ENCODE data around the gene SCD. TPM values are rescaled to one million over a fixed set of nuclear protein-coding genes. Genes with fewer than 3 reads are reported as not detected.

The SCD gene
- total and polyA plus RNA-seq, 2 of the 13 experiments (the other 11 are each of a cell fraction or from before 2014, with no cell fraction given) = 492 to 512 TPM

DNA sequence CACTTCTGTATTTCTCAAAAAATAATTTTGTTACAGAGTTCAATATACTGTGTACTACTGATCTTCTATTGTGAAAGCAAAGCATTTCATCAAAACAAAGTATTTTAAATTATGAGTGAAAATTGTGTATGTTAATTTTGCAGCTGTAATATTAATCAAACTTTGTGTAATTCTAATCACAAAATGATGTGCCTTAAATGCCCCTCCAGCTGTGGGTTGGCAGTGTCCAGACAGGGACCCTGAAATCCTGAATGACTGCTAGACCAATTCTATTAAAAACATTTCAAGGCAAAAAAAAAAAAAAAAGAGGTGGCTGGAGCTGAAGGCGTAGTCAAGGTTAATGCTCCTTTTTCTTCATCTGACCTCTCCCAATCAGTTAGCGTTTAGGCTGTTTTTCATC is 36.2 kb downstream of the SCD start:
- no peak overlapping the region for H3K4me3 ChIP-seq (replicated peaks in 1 of 3; ENCODE audit: insufficient read depth in 1 of 3, low read depth in 2 of 3, low read length in 3 of 3)
- H3K4me1 ChIP-seq (ENCODE audit: insufficient read depth, low read length) = peaks cover 11% of the 10 kb centered on the region
- intact Hi-C loops (cut with micrococcal nuclease; ENCODE audit: unreplicated experiment) = no loop called here
- DNase-seq (ENCODE audit: low spot score) (no peak), FAIRE-seq (no peak), ATAC-seq (no peak)
- H3K79me2 ChIP-seq (ENCODE audit: insufficient read depth, low read length) = no peaks in the 10 kb centered on the region
- H3K27me3 ChIP-seq (ENCODE audit: control insufficient read depth in 1 of 2, insufficient read depth in 2 of 2, low read length in 2 of 2) = no peaks in the 10 kb centered on the region
- H3K27ac ChIP-seq (ENCODE audit: extremely low read length, insufficient read depth, low read length) = no peak overlapping the region
- 98% methylated on average over 2 of the region's 2 CpGs for WGBS (ENCODE audit: low lambda C conversion rate)
- ChIA-PET POLR2A (no interaction called here), CTCF (ENCODE audit: low intra/inter-chr PET ratio, low total read pairs) (no interaction called here)
- in situ Hi-C loops (cut with HindIII; ENCODE audit: extremely low pct_ligation_motif_present, low pct_unique_long_range_greater_than_20kb) = no loop called here
- peaks cover 0 to 9% of the 10 kb centered on the region in 2 experiments; a peak in 3 of 5 replicates for H3K36me3 ChIP-seq (replicated peaks in 1 of 2; ENCODE audit: control insufficient read depth in 1 of 2, insufficient read depth in 2 of 2, low read length in 2 of 2)
- no peaks in the 10 kb centered on the region for H3K9me3 ChIP-seq (ENCODE audit: low read length)
- no peak overlapping the region for H2AFZ ChIP-seq (ENCODE audit: low read length)
- no peak overlapping the region for H3K4me2 ChIP-seq (ENCODE audit: low read depth, low read length)
- no peak overlapping the region for H3K9ac ChIP-seq (ENCODE audit: insufficient read depth, low read depth, low read length)
- BruUV-seq (replicated peaks) = no TSS peak
- no peaks in the 10 kb centered on the region for H4K20me1 ChIP-seq (ENCODE audit: insufficient read depth, low read length)
- TF ChIP-seq ZNF235 (CRISPR knock-in tag; IDR thresholded peaks at IDR 0.05; ENCODE audit: borderline replicate concordance) (no peak), TFDP1 (CRISPR knock-in tag; IDR thresholded peaks at IDR 0.05; ENCODE audit: borderline replicate concordance) (no peak), MED13 (CRISPR knock-in tag; IDR thresholded peaks at IDR 0.05) (no peak), ZSCAN31 (CRISPR knock-in tag; IDR thresholded peaks at IDR 0.05; ENCODE audit: low read depth) (no peak), PRDM4 (CRISPR knock-in tag; IDR thresholded peaks at IDR 0.05; ENCODE audit: borderline replicate concordance) (no peak), PAX8 (CRISPR knock-in tag; IDR thresholded peaks at IDR 0.05; ENCODE audit: borderline replicate concordance) (no peak), ZNF788 (CRISPR knock-in tag; IDR thresholded peaks at IDR 0.05; ENCODE audit: borderline replicate concordance) (no peak), ZSCAN30 (CRISPR knock-in tag; IDR thresholded peaks at IDR 0.05) (no peak), ARID5B (CRISPR knock-in tag; IDR thresholded peaks at IDR 0.05) (no peak), IKZF4 (CRISPR knock-in tag; IDR thresholded peaks at IDR 0.05; ENCODE audit: borderline replicate concordance, low read depth, not compliant biosample characterization) (no peak), IKZF1 (IDR thresholded peaks at IDR 0.05) (no peak), CEBPG (CRISPR knock-in tag; IDR thresholded peaks at IDR 0.05) (no peak)
- TF ChIP-seq, protein P1, sequence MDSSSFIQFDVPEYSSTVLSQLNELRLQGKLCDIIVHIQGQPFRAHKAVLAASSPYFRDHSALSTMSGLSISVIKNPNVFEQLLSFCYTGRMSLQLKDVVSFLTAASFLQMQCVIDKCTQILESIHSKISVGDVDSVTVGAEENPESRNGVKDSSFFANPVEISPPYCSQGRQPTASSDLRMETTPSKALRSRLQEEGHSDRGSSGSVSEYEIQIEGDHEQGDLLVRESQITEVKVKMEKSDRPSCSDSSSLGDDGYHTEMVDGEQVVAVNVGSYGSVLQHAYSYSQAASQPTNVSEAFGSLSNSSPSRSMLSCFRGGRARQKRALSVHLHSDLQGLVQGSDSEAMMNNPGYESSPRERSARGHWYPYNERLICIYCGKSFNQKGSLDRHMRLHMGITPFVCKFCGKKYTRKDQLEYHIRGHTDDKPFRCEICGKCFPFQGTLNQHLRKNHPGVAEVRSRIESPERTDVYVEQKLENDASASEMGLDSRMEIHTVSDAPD (CRISPR knock-in tag; IDR thresholded peaks at IDR 0.05) = no peak
- TF ChIP-seq, protein P2, sequence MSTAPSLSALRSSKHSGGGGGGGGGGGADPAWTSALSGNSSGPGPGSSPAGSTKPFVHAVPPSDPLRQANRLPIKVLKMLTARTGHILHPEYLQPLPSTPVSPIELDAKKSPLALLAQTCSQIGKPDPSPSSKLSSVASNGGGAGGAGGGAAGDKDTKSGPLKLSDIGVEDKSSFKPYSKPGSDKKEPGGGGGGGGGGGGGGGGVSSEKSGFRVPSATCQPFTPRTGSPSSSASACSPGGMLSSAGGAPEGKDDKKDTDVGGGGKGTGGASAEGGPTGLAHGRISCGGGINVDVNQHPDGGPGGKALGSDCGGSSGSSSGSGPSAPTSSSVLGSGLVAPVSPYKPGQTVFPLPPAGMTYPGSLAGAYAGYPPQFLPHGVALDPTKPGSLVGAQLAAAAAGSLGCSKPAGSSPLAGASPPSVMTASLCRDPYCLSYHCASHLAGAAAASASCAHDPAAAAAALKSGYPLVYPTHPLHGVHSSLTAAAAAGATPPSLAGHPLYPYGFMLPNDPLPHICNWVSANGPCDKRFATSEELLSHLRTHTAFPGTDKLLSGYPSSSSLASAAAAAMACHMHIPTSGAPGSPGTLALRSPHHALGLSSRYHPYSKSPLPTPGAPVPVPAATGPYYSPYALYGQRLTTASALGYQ (CRISPR knock-in tag; IDR thresholded peaks at IDR 0.05) = no peak
